G401 (cell line): Measurements from ENCODE around the gene FAM171A2. TPM values are rescaled to one million over a fixed set of nuclear protein-coding genes. Genes with fewer than 3 reads are reported as not detected.
"Not testable (repeated sequence)": the region's sequence is repeated elsewhere in the genome, so short reads cannot be mapped to it uniquely, and the experiment has no call there.

Source experiments
- DNase-seq: peaks from one replicate; pipeline ENCODE4 v3.0.0-alpha.2; 2015; ENCODE audit warnings: low spot score
- in situ Hi-C: cut with HindIII; loops from 2 replicates; pipeline ENCODE4 v1.10.0; 2016; ENCODE audit warnings: low sequenced_read_pairs, mixed read lengths
- total RNA-seq: library from RNA; depleted of rRNA; stranded (reverse); fragments of >200 nt; shearing (Covaris generic); gene quantifications from 2 replicates; pipeline ENCODE4 v1.2.3, GENCODE V29; 2014

Gene FAM171A2
- total RNA-seq, 1 experiment from 2014 or later = 22.2 TPM

DNA sequence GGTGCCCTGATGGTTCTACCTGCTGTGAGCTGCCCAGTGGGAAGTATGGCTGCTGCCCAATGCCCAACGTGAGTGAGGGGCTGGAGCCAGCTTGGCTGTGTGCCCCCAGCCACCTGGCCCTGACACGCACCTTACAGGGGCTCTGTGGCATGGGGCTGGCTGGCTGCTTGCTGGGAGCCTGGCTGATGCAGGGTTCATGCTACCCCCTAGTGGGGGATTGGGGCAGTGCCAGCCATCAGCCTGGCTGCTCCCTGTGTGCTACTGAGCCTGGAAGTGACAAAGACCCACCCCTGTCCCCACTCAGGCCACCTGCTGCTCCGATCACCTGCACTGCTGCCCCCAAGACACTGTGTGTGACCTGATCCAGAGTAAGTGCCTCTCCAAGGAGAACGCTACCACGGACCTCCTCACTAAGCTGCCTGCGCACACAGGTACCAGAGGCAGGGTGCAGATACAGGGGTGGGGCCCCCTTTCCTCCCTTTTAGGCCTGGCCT is 12.9 kb downstream of the FAM171A2 start:
- in situ Hi-C loops = no loop called here
- DNase-seq = peak; percentile 64

DNA sequence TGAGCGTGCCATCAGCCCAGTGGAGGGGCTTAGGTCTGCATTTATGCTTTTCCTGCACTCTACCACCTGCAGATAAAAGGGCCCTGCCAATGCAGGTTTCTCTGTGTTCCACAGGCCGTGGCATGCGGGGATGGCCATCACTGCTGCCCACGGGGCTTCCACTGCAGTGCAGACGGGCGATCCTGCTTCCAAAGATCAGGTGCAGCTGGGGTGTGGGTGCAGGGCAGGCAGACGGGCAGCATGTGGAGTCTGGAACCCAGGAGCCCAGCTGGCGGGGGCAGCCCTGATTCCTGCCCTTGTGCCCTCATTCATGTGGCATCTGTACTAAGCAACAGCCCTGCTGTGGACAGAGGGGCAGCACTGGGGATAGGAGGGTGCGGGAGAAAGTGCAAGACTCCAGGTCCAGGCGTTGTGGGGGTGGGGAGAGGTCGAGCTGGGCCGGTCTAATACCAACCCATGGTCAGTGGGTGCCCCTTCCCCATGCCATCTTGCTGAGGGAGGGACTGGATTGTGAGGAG is 14.0 kb downstream of the FAM171A2 start:
- in situ Hi-C loops = no loop called here
- DNase-seq = no peak

DNA sequence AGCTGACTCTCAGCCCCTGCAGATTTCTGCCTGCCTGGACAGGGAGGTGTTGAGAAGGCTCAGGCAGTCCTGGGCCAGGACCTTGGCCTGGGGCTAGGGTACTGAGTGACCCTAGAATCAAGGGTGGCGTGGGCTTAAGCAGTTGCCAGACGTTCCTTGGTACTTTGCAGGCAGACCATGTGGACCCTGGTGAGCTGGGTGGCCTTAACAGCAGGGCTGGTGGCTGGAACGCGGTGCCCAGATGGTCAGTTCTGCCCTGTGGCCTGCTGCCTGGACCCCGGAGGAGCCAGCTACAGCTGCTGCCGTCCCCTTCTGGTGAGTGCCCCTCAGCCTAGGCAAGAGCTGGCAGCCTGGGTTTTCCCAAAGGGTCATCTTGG is 14.7 kb downstream of the FAM171A2 start:
- no peak for DNase-seq
- in situ Hi-C loops = no loop called here

GRCh38 chr17:44348234-44348987 is 15.2 kb downstream of the FAM171A2 start:
- DNase-seq = no peak

DNA sequence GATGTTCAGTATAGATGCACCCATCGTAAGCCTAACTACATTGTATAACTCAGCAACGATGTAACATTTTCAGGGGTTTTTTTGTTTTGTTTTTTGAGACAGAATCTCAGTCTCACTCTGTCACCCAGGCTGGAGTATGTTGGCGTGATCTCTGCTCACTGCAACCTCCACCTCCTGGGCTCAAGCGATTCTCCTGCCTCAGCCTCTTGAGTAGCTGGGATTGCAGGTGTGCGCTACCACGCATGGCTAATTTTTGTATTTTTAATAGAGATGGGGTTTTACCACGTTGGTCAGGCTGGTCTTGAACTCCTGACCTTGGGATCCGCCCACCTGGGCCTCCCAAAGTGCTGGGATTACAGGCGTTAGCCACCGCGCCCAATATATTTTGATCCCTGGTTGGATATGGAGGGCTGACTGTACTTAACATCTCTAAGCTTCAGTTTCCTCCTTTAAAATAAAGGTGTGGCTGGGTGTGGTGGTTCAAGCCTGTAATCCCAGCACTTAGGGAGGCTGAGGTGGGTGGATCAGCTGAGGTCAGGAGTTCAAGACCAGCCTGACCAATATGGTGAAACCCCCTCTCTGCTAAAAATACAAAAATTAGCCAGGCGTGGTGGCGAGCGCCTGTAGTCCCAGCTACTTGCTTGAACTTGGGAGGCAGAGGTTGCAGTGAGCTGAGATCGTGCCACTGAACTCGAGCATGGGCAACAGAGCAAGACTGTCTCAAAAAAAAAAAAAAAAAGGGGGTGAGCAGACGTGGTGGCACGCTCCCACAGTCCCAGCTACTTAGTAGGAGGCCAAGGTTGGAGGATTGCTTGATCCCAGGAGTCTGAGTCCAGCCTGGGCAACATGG is 16.2 kb downstream of the FAM171A2 start:
- DNase-seq, in situ Hi-C loops: not testable (repeated sequence)

More at GRCh38 chr17:44348234-44348987, 15.2 kb downstream of the FAM171A2 start:
- in situ Hi-C loops = no loop called here

DNA sequence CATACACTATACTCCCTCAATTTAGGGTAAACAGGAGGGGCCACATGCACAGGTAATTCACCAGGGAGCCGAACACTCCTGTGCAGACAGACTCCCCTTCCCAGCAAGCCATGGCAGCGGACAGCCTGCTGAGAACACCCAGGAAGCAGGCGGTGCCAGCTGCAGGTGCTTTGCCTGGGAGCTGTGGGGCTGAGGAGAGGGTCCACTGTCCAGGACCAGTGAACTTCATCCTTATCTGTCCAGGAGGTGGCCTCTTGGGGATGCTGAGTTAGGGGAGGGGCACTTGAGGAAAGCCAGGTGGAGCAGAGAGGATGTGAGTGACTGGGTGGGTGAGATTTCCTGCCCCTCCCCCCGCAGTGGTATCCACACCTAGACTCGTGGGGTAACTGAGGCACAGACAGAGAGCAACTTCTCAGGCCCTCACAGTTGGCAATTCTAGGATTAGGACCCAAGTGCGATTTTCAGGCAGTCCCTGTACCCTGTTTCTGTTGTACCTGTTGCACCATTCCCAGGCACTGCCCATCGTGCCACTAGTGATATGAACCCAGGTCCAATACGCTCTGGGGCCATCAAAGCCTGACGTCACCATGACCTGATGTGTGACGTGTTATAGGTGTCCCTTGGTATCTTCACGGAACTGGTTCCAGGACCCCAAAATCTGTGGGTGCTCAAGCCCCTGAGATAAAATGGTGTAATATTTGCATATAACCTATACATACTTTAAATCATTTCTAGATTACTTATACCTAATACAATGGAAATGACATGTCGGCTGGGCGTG is 17.4 kb downstream of the FAM171A2 start:
- DNase-seq = no peak
- in situ Hi-C loops = no loop called here

DNA sequence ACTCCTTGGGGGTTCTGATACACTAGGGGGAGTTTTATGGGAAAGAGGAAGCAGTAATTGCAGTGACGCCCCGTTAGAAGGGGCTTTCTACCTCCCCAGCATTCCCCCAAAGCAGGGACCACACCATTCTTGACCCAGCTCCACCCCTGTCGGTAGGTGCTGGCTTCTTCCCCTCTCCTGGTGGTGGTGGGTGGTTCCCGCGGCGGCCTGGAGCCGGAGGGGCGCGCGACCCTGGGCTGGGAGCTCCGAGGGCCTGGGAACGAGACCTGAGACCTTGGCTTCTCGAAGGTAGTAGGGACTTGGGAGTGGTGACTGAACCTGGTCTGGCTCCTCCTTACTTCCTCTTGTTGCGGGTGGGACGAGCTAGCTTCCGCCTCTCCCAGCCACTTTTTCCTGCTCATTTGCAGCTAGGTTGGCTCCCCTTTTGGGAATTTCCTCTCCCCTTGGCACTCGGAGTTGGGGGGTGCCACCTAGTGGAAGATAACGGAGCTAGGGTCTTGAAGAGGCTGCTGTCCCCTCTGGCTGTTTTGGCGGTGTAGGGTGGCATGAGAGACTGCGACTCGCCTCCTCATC is 18.1 kb downstream of the FAM171A2 start:
- DNase-seq = peak; percentile 92
- in situ Hi-C loops = no loop called here

DNA sequence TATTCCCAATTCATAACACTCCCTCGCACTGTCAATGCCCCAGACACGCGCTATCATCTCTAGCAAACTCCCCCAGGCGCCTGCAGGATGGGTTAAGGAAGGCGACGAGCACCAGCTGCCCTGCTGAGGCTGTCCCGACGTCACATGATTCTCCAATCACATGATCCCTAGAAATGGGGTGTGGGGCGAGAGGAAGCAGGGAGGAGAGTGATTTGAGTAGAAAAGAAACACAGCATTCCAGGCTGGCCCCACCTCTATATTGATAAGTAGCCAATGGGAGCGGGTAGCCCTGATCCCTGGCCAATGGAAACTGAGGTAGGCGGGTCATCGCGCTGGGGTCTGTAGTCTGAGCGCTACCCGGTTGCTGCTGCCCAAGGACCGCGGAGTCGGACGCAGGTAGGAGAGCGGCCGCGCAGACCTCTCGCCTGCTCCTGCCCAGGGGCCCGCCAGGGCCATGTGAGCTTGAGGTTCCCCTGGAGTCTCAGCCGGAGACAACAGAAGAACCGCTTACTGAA is 18.7 kb downstream of the FAM171A2 start, which contains the start of gene GRN:
GRN (plus strand) TSS at position 364 of the 515 bp plus-strand sequence. CDS start 3,863 bp downstream, outside the sequence.
- in situ Hi-C loops = no loop called here
- peak; percentile 100 for DNase-seq

DNA sequence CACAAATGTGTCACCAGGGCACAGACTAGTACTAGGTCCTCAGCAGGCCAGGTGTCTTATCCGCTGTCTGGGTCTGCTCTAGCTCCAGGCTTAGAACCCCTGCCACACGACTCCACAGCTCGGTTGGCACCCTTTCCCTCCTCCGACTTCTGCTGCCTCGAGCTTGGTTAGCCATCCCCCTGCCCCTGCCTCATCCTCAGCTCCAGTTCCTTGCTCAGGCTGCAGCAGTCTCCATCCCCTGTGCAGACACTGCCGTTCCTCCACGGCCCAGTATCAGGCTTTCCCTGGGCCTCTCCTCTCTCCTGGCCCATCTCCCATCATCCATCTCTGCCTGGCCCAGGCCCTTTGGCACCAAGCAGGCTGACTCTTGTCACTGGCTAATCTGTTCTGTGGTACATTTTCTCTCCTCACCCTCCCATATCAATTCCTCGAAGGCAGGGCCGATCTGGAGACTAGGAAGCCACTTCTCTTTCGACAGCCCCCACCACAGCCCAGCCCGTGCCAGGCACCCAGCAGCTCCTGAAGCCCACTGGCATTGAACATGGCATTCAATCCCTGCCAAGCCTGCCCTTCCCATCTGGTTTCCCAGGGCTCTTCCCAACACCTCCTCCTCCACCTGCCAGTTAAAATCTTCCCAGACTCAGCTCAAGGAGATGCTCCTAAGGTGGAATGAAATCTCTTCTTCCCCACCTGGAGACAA is 20.0 kb downstream of the FAM171A2 start:
- no peak for DNase-seq
- in situ Hi-C loops = no loop called here

DNA sequence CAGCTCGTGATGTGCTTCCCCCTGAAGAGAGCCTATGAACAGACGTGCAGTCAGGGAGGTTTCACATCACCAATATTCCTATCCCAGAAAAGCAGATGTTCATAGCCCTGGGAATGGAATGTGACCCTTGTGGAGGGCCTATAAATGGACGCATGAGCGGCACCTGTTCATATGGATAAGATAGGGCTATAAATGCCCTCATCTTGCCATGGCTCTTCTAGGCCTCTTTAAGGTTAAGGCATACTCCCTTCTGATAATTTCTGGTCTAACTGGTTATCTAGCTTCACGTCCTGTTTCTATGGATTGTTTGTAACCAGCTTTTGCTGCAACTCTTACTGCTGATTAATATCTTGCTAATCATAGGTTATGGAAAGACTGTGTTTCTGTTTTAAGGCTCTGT is 23.1 kb downstream of the FAM171A2 start:
- DNase-seq, in situ Hi-C loops: not testable (repeated sequence)

- in situ Hi-C loops = no loop called here
- no peak for DNase-seq
These were observed 25.0 kb downstream of the FAM171A2 start for GRCh38 chr17:44338702-44339101.

- in situ Hi-C loops = no loop called here
- DNase-seq = no peak
These were observed 27.7 kb downstream of the FAM171A2 start for GRCh38 chr17:44335968-44336367.

GRCh38 chr17:44335564-44335963 is 28.1 kb downstream of the FAM171A2 start:
- in situ Hi-C loops = no loop called here
- DNase-seq = no peak

- in situ Hi-C loops = no loop called here
These were observed 28.9 kb downstream of the FAM171A2 start for GRCh38 chr17:44334727-44335126.

DNA sequence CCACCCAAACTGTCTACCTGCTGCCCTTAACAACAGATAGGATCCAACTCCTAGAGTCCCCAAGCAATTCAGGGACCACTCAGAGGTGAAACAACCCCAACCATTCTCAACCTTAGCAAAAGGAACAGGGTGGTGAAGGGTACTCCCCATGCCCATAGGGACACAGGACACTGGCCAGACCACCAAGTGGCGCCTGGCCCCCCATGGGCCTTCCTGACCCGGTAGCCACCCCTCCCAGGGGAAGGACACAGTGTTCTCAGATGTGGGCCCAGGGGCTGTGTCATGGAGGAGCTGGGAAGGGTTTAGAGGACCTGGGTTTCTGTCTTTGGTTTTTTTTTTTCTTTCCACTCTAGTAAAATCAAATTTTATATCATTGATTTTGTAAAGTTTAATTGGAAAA is 29.3 kb downstream of the FAM171A2 start:
- no peak for DNase-seq
- in situ Hi-C loops = no loop called here

More at GRCh38 chr17:44334727-44335126, 28.9 kb downstream of the FAM171A2 start:
- DNase-seq = no peak

DNA sequence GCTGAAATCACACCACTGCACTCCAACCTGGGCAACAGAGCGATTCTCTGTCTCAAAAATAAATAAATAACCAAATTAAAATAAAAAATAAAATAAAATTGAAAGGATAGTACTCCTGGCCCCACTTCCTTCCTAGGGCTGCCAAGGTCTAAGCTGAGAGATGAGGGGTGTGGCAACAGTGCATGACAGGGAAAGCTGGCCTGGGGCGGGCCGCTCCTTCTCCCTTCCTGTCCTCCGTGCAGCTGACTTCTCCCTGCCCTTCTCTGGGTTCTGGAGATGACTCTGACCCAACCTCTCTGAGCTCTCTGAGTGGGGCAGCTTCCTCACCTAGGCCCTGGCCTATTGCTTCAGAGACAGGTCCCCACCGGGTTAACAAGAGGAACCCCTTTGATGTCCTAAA is 30.3 kb downstream of the FAM171A2 start:
- DNase-seq = no peak
- in situ Hi-C loops = no loop called here

DNA sequence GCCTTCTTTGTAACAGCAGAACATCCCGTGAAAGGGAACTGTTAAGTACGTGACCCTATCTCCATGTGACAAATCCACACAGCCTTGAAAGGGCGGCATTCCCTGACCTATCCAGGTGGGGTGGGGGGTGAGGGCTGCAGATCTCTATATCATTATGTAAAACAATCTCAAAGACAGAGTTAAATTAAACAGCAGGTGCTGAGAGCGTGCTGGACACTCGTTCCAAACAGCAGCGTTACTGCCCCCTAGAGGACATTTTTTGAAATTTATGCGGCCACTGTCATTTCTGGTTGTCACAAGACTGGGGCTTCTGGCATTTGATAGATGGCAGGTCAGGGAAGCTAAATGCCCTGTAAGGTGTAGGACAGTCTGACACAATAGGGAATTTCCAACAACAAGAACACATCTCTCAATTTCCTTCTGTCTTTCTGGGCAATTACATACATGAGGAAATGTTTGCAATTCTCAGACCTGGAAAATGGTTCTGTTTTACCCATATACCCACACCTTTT is 32.3 kb downstream of the FAM171A2 start:
- in situ Hi-C loops = no loop called here
- DNase-seq = peak; percentile 91

- in situ Hi-C loops, DNase-seq: not testable (repeated sequence)
These were observed 33.4 kb downstream of the FAM171A2 start for GRCh38 chr17:44330263-44330662.
